PFSK-1 (cell line): Measurements from ENCODE around the gene B4GALNT1.

Experiments
- FOXP2 ChIP-seq: optimal IDR thresholded peaks from 2 replicates; pipeline ENCODE3; 2011; ENCODE audit warnings: borderline replicate concordance, control low read depth, inconsistent platforms; ENCODE audit not compliant: insufficient read depth; ENCODE audit errors: extremely low read length, extremely low read depth
- POLR2AphosphoS5 ChIP-seq: IDR thresholded peaks from 2 replicates; pipeline ENCODE4 v1.6.1; 2012; ENCODE audit warnings: low read depth, mild to moderate bottlenecking, control low read depth, low read length, moderate library complexity
- SIN3A ChIP-seq: IDR thresholded peaks from 2 replicates; pipeline ENCODE4 v1.6.1; 2012; ENCODE audit warnings: mild to moderate bottlenecking, low read length, moderate library complexity, borderline replicate concordance; ENCODE audit not compliant: insufficient read depth
- TAF1 ChIP-seq: IDR thresholded peaks from 2 replicates; pipeline ENCODE4 v1.6.1; 2012; ENCODE audit warnings: low read length, control low read depth, borderline replicate concordance; ENCODE audit not compliant: insufficient read depth
- TF ChIP-seq, protein P1 (sequence below), 2 experiments: IDR thresholded peaks; 2 replicates each; pipeline versions ENCODE4 v1.6.1 to v1.8.0; 2011 to 2012; ENCODE audit warnings: low read depth in 2 of 2, low read length in 2 of 2, control low read depth in 1 of 2, inconsistent platforms in 1 of 2, mild to moderate bottlenecking in 1 of 2, moderate library complexity in 1 of 2; ENCODE audit not compliant: insufficient read depth in 1 of 2

Gene B4GALNT1

DNA sequence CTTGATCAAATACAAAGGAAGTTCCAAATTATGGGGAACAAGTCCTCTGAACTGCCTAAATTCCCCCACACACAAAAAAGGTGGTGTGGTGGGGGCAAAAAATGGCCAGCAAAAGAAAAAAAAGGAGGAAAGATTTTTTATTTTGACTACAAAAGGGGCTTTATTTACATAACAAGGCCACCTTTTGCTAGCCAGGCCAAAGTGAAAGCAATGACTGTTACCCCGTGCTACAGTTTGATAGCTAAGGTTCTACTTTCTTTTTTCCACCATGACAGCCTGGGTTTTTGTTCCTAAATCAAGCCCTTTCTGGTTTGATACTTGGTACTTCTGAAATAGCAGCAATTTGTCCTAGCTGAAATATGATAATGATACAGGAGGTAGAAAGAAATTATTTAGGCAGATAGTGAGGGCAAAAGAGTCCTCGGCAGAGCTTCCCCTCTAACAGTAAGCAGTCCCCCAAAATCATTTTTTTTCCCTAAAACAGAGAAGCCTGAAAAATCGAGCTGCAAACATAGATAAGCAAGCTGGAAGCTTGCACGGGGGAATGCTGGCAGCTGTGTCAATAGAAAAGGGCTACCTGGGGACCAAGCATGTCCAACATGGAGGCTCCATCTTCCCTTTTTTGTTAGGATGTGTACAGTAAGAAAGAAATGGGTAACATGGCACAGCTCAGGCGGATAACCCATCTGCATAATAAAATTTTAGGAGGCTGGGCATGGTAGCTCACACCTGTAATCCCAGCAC, 8.9 kb upstream of the B4GALNT1 start:
- TF ChIP-seq, protein P1, sequence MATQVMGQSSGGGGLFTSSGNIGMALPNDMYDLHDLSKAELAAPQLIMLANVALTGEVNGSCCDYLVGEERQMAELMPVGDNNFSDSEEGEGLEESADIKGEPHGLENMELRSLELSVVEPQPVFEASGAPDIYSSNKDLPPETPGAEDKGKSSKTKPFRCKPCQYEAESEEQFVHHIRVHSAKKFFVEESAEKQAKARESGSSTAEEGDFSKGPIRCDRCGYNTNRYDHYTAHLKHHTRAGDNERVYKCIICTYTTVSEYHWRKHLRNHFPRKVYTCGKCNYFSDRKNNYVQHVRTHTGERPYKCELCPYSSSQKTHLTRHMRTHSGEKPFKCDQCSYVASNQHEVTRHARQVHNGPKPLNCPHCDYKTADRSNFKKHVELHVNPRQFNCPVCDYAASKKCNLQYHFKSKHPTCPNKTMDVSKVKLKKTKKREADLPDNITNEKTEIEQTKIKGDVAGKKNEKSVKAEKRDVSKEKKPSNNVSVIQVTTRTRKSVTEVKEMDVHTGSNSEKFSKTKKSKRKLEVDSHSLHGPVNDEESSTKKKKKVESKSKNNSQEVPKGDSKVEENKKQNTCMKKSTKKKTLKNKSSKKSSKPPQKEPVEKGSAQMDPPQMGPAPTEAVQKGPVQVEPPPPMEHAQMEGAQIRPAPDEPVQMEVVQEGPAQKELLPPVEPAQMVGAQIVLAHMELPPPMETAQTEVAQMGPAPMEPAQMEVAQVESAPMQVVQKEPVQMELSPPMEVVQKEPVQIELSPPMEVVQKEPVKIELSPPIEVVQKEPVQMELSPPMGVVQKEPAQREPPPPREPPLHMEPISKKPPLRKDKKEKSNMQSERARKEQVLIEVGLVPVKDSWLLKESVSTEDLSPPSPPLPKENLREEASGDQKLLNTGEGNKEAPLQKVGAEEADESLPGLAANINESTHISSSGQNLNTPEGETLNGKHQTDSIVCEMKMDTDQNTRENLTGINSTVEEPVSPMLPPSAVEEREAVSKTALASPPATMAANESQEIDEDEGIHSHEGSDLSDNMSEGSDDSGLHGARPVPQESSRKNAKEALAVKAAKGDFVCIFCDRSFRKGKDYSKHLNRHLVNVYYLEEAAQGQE (IDR thresholded peaks at IDR 0.05; ENCODE audit: insufficient read depth in 1 of 2, low read depth in 2 of 2, low read length in 2 of 2) = no peak
- TF ChIP-seq TAF1 (no peak), POLR2AphosphoS5 (no peak), FOXP2 (no peak), SIN3A (no peak)

DNA sequence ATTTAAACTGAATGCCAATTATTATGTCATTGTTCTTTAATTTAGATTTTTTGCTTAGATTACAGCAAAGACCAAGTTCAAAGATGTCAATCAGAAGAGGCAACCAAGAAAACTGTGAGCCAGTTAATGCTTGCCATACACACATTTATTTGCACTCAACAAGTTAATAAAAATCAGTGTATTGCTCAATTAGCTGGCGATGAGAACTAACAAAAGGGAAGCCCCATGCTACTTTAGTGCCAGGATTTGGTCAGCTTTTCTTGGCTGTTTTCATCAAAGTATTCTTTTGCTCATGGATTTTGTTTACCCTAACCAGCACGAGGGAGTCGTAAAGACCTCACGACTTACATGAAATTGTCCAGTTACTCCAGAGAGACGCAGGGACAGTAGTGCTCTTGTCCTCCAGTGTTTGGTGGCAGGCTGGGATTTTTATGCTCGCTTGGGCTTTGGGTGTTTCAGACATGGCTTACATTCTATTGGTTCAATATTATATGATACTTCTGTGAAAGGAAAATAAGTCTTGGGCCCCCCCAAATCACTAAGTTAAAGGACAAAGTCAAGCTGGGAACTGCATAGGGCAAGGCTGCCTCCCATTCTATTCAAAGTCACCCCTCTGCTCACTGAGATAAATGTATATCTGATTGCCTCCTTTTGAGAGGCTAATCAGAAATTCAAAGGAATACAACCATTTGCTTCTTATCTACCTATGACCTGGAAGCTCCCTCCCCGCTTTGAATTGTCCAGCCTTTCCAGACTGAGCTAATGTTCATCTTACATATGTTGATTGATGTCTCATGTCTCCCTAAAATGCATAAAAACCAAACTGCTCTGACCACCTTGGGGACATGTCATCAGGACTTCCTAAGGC, 7.4 kb upstream of the B4GALNT1 start:
- no peak for TF ChIP-seq SIN3A

DNA sequence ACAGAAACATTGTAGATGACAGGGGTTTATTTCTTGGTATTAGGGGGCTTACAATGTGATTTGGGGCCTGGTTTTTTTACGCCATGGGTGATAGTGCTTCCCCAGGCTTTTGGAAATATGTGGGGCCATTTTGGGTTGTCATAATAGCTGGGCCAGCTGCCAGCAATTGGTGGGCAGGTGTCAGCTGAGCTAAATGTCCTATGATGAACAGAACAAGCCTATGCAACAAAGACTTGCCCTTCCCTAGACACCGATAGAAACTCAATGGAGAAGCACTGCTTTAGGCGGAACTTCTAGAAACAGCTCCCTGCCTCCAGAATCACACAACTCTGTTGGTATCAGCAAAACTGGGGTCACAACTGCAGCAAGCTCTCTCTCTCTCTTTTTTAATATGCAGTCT, 5.1 kb upstream of the B4GALNT1 start:
- TF ChIP-seq FOXP2 (no peak), SIN3A (no peak), TAF1 (no peak)
- TF ChIP-seq, protein P1 (IDR thresholded peaks at IDR 0.05; ENCODE audit: insufficient read depth in 1 of 2, low read depth in 2 of 2, low read length in 2 of 2) = no peak

DNA sequence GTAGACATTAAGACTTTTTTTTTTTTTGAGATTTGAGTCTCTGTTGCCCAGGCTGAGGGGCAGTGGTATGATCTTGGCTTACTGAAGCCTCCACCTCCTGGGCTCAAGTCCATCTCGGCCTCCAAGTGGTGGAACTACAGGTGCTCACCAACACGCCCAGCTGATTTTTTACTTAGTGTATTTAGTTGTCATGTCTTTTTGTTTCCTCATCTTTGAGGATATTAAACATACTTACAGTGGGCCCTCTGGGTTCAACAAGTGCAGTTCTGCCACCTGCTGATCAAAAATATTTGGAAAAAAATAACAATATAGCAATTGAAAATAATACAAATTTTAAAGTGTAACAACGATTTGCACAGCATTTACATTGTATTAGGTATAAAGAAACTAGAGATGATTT, 4.4 kb upstream of the B4GALNT1 start:
- TF ChIP-seq TAF1 = no peak
- no peak for TF ChIP-seq POLR2AphosphoS5
- no peak for TF ChIP-seq SIN3A
- TF ChIP-seq, protein P1 (IDR thresholded peaks at IDR 0.05; ENCODE audit: insufficient read depth in 1 of 2, low read depth in 2 of 2, low read length in 2 of 2) = no peak
- TF ChIP-seq FOXP2 = no peak

DNA sequence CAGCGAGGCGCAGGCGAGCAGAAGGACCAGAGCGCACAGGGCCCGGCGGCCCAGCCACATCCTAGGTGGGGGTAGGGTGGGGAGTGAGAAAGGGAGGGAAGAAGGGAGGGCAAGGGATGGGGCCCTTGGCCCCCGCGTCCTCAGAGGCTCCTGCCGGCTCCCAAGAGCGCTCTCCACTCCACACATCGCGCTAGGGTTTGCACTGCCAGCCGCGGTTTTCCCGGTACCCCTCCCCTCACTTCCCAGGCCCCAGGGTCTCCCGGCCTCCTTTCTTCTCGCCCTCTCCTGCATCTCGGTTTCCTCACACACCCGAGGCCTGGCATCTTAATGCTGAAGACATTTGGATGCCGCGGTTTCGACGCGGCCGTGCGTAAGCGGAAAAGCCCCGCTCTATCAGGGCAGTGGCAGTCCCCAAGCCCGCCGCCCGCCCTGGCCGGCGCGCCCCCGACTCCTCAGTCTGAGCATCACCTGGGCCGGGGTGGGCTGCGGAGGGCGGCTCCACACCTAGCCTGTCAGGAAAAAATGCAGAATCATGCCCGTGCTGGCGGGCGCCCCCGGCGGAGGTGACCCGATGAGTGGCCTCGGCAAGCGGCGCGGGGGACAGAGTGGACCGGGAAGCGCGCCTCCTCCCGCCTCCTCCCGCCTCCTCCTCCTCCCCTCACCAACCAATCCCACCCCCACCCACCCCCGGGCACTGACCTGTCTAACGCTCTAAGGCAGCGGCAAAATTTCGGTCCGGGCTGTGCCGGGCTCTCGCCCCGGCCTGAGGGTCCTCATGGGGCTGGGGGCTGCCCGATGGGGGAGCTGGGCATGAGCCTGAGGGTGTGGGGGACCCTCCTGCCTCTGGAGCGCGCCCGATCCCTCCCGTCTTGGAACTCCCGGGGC, 686 bp downstream of the B4GALNT1 start:
- TF ChIP-seq TAF1 (no peak), POLR2AphosphoS5 (no peak), SIN3A (no peak), FOXP2 (no peak)
- TF ChIP-seq, protein P1 (IDR thresholded peaks at IDR 0.05; ENCODE audit: insufficient read depth in 1 of 2, low read depth in 2 of 2, low read length in 2 of 2) = no peak
